ENCODE results near the gene CEP63.
"Not testable (repeated sequence)": the region's sequence is repeated elsewhere in the genome, so short reads cannot be mapped to it uniquely, and the experiment has no call there.

CEP63 gene

DNA sequence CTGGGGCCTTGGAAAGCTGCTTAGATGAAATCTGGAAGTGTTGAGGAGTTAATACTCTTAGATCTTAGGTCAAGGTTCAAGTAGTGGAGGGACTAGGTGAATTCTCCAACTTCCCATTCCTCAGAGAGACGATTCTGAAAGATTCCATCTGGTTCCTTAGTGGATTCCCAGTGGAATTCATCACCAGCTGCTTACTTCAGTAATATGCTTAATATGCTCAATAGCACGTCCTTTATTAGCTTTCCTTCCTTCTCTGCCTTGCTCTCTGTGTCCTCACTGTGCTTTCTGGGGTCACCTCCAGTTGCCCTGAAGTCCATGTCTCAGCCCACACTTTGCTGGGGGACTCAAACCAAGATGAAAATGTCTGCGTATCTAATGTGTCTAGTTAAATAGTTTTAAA is 31.0 kb downstream of the CEP63 start:
- no peak for DNase-seq (ENCODE audit: low read depth in 1 of 2, low spot score in 1 of 2)

DNA sequence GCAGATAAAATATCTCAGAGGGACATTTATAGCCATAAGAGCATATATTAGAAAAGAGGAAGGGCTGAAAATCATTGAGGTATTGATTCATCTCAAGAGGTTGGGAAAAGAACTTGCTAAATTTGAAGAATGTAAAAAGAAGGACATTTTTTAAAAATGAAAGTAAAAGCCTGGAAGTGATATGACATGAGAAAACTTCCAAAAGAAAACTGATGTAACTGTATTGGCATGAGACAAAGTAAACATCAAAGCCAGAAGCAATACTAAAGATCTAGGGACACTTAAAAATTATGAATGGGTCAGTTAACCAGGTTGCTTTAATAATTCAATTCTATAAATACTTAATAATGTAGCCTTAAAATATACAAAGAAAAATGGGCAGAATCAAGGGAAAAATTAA is 31.9 kb downstream of the CEP63 start:
- DNase-seq (ENCODE audit: low read depth in 1 of 2, low spot score in 1 of 2) = no peak

DNA sequence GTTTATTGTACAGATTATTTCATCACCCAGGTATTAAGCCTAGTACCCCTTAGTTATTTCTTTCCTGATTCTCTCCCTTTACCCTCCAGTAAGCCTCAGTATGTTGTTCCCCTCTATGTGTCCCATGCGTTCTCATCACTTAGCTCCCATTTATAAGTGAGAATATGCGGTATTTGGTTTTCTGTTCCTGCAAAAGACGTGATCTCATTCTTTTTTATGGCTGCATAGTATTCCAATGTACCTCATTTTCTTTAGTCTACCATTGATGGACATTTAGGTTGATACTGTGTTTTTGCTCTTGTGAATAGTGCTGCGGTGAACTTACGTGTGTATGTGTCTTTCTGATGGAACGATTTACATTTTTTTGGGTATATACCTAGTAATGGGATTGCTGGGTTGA is 36.7 kb downstream of the CEP63 start:
- no peak for DNase-seq (ENCODE audit: low read depth in 1 of 2, low spot score in 1 of 2)

DNA sequence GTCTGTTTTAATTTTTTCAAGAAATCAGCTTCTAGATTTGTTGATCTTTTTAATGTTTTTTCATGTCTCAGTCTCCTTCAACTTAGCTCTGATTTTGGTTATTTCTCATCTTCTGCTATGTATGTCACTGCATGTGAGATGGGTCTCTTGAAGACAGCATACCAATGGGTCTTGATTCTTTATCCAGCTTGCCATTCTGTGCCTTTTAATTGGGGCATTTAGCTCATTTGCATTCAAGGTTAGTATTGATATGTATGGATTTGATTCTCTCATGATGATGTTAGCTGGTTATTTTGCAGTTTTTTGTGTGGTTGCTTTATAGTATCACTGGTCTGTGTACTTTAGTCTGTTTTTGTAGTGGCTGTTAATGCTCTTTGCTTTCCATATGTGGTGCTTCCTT is 39.4 kb downstream of the CEP63 start:
- no peak for DNase-seq (ENCODE audit: low read depth in 1 of 2, low spot score in 1 of 2)

DNA sequence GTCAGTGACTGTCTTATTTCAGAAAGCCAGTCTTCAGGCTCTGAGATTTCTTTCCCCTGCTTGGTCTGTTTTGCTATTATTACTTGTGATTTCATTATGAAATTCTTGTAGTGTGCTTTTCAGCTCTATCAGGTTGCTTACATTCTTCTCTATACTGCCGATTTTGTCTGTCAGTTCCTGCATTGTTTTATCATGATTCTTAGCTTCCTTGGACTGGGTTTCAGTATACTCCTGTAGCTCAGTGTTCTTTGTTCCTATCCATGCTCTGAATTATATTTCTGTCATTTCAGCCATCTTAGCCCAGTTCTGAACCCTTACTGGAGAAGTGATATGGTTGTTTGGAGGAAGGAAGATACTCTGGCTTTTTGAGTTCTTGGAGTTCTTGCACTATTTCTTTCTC is 40.5 kb downstream of the CEP63 start:
- no peak for DNase-seq (ENCODE audit: low read depth in 1 of 2, low spot score in 1 of 2)

DNA sequence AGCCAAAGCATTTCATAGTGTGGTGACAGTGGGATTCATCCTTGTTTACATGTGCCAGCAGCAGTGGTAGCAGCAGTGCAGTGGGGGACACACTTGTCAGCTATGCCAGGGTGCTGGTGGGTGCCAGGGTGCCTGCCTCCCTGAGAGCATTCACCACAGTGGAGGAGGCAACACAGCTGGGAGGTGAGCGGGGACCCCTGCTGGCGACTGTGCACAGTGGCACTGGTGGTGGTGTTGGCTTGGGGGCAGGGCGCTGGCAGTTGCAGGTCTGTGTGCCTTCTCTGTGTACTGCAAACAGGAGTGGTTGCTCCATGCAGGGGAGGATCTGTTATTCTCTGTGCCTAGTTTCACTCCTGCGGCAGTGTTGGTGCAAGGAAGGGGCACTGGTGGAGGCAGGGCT is 41.2 kb downstream of the CEP63 start:
- no peak for DNase-seq (ENCODE audit: low read depth in 1 of 2, low spot score in 1 of 2)

DNA sequence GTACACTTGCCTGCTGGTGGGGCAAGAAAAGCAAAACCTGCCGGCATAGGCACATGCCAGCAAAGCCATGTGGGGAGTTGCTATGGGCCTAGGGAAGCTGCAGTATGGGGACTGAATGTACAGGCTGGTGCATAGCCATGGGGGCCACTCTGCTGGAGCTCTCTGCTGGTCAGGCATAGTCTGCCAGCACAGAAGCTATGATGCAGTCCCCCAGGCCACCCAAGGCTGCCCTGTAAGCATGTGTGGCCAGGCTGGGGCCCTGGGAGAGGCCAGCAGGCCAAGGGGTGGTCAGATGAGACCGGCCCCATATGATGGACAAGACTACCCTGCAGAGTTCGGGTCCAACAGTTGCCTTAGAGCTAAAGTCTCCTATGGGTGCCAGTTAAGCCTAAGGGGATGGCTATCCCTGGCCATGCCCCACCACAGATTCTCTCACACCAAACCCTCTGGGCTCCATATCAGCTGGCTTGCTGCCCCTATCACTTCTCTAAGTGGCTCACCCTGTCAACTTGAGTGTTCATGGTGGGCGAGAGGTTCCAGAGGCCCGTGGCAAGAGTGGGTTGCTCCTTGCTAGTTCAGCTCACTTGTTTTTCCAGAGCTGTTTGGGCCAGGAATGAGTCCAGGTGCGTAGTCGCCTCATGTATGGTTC is 41.8 kb downstream of the CEP63 start:
- DNase-seq (ENCODE audit: low read depth in 1 of 2, low spot score in 1 of 2) = no peak

DNA sequence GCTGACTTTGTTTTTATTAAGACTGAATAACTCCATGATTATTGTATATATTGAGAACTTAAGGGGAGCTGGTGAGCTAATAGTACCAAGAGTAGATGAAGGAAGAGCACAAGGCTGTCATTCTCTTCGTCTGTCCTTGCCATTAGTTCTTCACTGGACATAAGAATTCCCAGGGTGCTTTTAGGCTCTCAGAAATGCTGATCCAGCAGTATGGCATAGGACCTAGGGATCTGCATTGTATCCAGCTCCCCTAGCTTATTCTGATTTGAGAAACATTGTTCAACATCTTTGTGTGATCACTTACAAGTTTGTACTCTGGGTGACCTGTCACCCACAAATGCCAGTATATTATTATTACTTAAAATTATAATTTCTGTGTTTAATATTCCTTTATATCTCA is 47.6 kb downstream of the CEP63 start:
- DNase-seq (ENCODE audit: low read depth in 1 of 2, low spot score in 1 of 2) = no peak

DNA sequence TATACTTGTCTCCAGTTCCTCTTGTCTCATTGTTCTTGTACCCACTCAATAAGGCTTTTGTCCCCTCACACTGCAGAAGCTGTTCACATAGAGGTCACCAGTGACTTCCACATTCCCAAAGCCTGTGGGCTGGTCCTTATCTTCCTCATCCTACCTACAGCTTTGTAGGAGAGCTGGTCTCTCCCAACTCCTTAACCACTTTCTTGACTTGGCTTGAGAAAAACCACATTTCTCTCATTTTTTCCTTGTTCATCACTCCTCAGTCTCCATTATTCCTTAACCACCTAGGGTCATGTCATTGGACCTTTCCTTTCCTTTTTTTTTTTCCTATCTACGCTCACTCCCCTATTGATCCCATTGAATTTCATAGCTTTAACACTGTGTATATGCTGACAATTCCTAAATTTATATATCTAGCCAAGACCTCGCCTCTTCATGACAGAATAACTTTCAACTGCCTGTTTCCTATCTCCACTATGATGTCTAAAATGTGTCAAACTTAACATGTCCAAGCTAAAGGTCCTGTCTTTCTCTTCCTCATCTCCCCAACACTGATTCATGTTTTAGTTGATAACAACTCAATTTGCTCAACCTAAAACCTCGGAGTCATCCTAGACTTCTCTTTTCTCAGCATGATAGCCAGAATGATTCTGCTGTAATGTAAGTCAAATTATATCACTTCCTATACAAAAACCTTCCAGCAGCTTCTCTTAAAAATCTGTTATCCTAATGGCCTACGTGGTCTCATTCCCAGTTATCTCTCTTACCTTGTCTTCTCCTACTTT is 49.5 kb downstream of the CEP63 start:
- no peak for DNase-seq (ENCODE audit: low read depth in 1 of 2, low spot score in 1 of 2)

DNA sequence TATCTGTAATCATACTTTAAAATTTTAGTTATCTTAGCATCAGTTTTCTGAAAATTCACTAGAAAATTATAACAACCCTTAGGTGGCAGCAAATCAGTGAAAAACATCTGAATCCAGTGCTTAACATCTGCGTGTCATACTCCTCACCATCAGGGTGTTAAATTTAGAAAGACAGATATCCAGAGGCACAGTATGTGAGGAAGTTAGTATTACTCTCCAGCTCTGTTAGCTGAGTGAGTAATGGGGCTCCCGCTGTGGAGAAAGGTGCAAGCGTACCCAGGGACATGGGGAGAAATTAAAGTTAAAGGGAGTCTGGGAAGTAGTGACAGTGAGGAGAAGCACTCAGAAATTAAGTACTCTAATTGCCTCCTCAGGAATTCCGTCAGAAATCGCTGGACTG is 50.9 kb downstream of the CEP63 start:
- DNase-seq (ENCODE audit: low read depth in 1 of 2, low spot score in 1 of 2) = no peak

DNA sequence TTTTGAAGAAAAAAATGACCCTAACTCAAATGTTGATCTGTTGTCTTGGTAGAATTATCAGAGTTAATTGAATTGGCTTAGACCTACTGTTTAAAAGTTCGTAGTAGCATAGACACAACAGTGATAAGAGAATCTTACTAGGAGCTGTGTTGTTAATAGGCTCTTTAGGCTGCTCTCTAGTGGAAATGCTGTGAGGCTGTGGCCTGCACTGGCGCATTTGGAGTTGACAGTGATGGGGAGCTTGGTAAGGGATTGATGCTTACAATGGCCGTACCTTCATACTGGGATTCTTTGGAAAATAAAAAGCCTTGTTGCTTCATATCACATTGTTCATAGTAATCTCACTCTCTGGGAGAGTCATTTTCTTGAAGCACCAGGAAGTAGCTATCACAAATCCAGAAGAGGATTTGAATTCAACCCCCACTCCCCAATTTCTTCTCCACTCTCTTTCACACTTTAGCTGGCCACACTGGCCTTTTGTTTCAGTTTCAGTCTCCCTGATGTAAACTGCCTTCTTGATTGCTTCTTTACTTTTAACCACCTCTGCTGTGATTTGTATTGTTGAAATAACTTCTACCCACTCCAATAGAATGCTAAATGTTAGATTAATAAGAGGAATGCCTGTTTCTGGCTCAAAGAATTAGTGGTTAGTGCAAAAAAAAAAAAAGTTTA is 56.6 kb downstream of the CEP63 start:
- no peak for DNase-seq (ENCODE audit: low read depth in 1 of 2, low spot score in 1 of 2)

DNA sequence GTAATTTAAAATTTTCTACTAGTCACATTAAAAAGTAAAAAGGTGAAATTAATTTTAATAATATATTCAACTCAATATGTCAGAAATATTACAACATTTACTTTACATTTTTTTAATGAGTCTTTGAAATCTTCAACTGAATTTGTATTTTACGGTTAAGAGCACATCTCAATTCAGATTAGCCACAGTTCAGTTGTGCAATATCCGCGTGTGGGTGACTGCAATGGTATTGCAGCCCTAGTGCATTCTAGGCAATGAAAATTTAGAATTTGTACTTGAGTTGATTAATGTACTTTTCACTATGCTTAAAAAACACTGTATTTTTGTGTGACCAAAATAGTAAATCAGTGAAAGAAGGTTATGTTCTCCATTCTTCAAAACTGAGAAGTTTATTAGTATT is 57.3 kb downstream of the CEP63 start:
- no peak for DNase-seq (ENCODE audit: low read depth in 1 of 2, low spot score in 1 of 2)

DNA sequence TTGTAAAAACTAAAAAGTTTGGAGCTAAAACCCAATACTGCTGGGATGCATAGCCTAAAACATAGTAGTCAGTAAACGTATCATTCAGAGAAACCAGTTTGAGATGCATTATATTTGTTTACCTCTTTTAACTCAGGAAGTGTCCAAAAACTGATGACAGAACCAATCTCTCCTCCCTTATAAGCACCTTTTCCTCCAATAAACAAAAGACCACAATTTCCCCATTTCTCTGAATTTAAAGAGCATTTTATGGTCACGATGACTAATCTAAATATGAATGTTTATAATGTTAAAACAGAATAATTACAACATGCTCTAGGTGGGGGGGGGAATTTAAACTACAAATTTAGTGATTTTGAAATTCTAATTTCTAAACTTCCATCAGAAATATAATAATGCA is 58.5 kb downstream of the CEP63 start:
- DNase-seq (ENCODE audit: low read depth in 1 of 2, low spot score in 1 of 2) = no peak

DNA sequence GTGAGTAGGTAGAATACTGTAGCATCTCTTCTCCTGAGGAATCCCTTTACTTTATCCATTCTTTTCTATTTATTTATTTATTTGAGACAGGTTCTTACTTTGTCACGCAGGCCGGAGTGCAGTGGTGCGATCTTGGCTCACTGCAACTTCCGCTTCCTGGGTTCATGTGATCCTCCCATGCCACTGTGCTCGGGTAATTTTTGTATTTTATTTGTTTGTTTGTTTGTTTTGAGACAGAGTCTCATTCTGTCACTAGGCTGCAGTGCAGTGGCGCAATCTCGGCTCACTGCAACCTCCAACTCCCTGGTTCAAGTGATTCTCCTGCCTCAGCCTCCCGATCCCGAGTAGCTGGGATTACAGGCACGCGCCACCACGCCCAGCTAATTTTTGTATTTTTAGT is 58.9 kb downstream of the CEP63 start:
- DNase-seq (ENCODE audit: low read depth in 1 of 2, low spot score in 1 of 2) = not testable (repeated sequence)

DNA sequence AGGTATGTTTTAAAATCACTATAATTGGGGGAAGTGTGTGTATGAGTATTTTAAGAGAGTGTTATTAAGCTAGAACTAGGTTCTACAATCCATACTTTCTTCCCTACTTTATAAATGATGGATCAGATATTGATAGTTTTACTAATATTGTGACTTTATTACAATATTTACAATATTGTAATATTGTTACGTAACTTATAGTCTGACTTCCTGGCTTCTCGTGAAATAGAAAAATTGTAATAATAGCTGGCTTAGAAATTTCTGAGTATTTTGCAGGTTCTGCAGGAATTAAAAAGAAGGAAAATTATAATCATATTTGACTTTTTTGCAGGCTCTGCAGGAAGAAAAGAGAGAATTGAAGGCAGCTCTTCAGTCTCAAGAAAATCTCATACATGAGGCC is 60.0 kb downstream of the CEP63 start:
- no peak for DNase-seq (ENCODE audit: low read depth in 1 of 2, low spot score in 1 of 2)

DNA sequence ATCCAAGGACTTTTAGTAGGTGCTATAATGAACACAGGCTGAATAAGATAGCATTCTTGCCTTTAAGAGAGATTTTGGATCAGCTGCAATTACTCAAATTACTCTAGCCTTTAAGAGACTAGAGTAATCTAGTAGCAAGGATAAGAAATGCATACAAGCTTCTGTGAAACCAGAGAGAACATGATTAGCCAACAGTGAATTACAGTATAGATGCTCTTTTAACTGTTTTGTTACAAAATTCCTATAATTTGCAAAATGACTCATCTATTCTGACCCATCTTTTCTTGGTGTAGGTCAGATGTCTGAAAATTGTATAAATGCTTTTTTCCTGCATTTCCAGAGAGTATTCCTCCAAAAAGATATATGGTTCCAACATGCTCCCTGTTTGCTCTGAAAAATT is 66.9 kb downstream of the CEP63 start:
- DNase-seq (ENCODE audit: low read depth in 1 of 2, low spot score in 1 of 2) = no peak

DNA sequence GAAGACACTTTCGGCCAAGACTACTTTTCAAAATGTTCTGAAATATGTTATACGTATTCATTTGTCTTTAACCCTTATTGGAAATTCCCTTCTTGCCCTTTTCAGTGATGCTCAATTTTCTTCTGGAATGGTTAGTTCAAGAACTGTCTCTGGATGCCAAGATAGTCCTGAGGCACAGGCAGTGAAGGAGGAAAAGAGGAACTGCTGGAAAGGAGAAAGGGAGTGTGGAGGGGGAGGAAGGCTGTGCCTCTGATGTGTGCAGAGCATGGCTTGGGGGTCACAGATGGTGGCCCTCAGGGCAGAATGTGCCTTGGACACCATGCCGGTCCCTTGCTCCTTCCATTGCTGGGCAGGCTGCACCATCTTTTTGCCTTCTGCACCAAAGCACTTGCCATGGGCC is 73.7 kb downstream of the CEP63 start:
- no peak for DNase-seq (ENCODE audit: low read depth in 1 of 2, low spot score in 1 of 2)

DNA sequence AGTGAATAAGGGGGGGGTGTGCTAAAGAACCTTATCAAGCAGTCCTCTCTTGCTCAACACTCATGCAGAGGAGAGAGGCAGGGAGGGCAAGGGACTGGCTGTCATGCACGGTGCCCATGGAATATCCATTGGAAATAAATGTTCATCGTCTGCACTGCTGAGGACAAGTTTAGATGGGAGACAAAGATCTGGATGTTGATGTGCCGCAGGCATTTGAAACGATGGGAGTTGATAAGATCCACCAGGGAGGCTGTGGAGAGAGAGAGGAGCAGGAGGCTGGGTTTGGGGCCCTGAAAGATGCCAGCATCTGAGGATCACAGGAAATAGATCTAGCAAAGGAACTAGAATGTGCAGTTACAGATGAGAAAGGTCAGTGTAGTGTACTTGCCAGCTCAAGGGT is 76.2 kb downstream of the CEP63 start:
- no peak for DNase-seq (ENCODE audit: low read depth in 1 of 2, low spot score in 1 of 2)

DNA sequence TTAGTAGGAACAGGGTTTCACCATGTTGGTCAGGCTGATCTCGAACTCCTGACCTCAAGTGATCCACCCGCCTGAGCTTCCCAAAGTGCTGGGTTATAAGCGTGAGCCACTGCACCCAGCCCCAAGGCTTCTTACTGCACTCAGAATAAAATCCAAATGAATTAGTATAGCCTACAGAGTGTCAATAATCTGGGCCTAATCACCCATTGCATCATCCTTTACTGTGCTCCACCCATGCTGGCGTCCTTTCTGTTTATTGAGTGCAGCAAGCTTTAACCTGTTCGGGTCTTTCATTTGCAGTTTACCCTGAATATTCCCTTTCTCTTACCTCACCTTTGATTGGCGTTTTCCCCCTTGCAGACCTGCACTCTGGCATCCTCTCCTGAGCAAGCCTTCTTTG is 77.7 kb downstream of the CEP63 start:
- DNase-seq (ENCODE audit: low read depth in 1 of 2, low spot score in 1 of 2) = no peak

DNA sequence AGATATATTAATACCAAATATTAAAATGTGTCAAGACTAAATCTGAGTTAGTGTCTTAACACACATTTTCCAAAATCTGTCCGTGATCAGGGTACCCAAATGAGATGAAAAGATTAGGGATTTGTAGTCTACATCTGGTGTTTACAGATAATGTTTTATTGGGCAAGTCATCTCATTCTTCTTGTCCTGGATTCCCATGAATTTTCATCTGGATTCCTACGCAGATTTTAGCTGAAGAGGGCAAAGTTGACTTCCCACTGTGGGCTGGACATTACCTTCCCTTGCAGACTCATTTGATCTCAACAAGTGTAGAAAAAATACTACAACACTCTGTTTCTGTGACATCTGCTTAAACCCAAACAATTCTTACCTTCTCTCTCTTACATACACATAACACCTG is 79.1 kb downstream of the CEP63 start:
- DNase-seq (ENCODE audit: low read depth in 1 of 2, low spot score in 1 of 2) = no peak

DNA sequence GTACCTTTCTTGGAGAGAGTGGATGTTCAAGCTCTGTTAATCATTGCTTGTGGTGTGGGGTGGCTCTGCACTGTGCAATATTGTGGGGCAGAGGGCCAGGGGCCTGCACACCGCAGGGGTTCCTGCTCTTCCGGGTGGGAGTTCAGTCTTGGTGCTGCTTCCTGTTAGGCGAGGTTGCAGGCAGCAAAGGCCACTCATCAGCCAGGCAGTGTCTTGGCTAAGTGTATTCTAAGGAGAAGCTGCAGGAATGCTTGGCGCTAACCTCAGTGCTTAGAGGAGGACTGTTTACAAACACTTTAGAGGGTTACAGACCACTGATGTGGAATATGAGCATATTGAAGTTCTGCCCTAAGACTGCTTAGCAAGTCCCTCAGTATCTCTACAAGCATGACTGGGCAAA is 81.7 kb downstream of the CEP63 start:
- DNase-seq (ENCODE audit: low read depth in 1 of 2, low spot score in 1 of 2) = no peak

DNA sequence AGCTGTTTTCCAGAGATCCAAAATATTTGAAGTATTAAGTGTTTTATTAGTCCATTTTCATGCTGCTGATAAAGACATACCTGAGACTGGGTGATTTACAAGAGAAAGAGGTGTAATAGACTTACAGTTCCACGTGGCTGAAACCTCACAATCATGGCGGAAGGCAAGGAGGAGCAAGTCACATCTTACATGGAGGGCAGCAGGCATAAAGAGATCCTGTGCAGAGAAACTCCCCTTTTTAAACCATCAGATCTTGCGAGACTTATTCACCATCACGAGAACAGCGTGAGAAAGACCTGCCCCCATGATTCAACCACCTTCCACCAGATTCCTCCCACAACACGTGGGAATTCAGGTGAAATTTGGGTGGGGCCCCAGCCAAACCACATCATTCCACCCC is 82.9 kb downstream of the CEP63 start:
- no peak for DNase-seq (ENCODE audit: low read depth in 1 of 2, low spot score in 1 of 2)

DNA sequence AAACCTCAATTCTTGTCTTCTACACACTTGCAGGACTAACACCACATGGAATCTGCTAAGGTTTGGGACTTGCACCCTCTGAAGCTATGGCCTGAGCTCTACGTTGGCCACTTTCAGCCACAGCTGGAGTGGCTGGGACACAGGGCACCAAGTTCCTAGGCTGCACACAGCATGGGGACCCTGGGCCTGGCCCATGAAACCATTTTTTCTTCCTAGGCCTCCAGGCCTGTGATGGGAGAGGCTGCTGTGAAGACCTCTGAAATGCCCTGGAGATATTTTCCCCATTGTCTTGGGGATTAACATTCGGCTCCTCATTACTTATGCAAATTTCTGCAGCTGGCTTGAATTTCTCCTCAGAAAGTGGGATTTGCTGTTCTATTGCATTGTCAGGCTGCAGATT is 84.0 kb downstream of the CEP63 start:
- DNase-seq (ENCODE audit: low read depth in 1 of 2, low spot score in 1 of 2) = not testable (repeated sequence)
